ENCODE results near the gene CTSV. TPM values are rescaled to one million over a fixed set of nuclear protein-coding genes. Genes with fewer than 3 reads are reported as not detected.
"Not testable (repeated sequence)": the region's sequence is repeated elsewhere in the genome, so short reads cannot be mapped to it uniquely, and the experiment has no call there.

CTSV gene
- total RNA-seq, 1 donor: 0.43 TPM

GRCh38 chr9:97041898-97042297 is 3.0 kb upstream of the CTSV start:
- TF ChIP-seq, protein P1, sequence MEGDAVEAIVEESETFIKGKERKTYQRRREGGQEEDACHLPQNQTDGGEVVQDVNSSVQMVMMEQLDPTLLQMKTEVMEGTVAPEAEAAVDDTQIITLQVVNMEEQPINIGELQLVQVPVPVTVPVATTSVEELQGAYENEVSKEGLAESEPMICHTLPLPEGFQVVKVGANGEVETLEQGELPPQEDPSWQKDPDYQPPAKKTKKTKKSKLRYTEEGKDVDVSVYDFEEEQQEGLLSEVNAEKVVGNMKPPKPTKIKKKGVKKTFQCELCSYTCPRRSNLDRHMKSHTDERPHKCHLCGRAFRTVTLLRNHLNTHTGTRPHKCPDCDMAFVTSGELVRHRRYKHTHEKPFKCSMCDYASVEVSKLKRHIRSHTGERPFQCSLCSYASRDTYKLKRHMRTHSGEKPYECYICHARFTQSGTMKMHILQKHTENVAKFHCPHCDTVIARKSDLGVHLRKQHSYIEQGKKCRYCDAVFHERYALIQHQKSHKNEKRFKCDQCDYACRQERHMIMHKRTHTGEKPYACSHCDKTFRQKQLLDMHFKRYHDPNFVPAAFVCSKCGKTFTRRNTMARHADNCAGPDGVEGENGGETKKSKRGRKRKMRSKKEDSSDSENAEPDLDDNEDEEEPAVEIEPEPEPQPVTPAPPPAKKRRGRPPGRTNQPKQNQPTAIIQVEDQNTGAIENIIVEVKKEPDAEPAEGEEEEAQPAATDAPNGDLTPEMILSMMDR (IDR thresholded peaks at IDR 0.05; ENCODE audit: insufficient read depth, low read depth, low read length): no peak
- no peak for DNase-seq (ENCODE audit: low read depth)

DNA sequence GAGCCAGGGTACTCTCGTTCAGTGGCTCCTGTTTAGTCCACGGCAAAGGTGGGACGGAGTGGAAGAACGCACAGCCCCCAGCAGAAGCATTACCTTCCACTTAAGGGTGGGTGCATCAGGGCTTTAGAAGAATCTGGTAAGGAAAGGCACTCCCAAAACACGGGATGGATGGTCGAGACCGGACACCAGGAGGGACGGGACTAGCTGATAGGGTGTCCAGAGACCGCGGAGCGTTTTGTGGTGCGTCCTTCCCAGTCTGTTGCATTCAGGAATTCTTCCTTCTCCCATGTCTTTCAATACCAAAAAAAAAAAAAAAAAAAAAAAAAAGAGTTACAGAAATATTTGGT is 545 bp upstream of the CTSV start:
- TF ChIP-seq, protein P1 (IDR thresholded peaks at IDR 0.05; ENCODE audit: insufficient read depth, low read depth, low read length): no peak
- DNase-seq (ENCODE audit: low read depth): peak; percentile 40
- H3K4me3 ChIP-seq (ENCODE audit: low read depth, low read length): peak overlapping the region; percentile 63

More at GRCh38 chr9:97041898-97042297, 3.0 kb upstream of the CTSV start:
- no peak overlapping the region for H3K4me3 ChIP-seq (ENCODE audit: low read depth, low read length)

DNA sequence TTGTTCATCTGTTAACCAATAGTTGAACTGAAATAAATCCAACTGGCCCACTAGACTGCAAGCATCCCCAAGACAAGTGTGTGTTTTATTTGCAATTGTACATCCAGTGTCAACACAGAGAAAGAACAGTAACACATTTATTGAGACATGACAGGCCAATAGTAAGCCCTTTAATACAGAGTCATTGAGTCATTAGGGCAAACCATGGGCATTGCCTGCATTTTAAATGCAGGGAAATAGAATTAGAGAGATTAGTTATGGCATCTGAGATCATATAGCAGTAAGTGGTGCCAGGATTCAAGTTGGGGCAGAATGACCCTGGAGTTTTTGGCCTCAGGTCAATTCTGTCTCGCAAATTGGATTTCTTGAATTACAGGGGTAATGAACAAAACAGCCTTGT is 15.4 kb downstream of the CTSV start:
- not testable (repeated sequence) for H3K4me3 ChIP-seq (ENCODE audit: low read depth, low read length); DNase-seq (ENCODE audit: low read depth)

DNA sequence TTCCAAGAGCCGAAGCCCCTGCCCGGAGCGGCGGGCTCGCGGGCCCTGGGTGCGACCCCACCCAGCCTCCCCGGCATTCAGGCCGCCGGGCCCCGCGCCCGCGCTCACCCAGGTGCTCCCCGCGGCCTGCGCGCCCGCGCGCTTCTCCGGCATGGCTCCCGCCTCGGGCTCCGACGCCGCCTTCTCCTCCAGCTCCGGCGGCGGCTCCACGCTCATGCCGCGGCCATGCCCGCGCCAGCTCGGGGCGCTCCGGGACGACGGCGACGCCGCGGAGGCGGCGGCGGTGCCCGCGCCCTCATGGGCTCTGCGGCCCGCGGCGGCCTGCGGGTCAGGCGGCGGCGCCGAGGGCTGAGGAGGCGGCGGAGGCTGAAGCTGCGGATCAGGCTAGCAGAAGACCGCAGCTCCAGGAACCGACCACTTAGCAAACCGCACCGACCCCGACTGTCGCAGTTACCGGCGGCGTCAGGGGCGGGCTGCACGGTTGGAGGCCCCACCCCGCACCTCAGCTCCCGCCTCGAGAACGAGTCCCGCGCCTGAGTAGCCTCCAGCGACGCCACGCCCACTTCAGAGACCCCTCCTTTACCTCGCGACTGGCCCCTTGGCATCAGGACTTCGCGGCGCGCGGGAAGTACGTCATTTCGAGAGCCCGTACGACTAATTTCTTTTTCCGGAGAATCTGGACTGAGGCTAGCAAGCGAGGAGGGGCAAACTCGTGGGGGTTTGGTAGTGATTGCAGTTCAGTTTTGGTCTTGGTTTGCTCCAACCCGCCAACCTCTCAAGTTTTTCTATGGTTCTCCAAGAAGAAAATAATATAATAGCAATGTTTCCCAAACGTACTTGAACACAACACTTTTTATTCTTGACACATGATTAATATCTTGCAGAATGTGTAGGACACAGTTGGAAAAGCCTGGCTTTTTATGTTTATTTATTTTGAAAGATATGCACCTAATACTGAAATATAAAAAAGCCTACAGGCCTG is 25.5 kb downstream of the CTSV start:
- DNase-seq (ENCODE audit: low read depth): peak; percentile 65
- peak overlapping the region; percentile 64 for H3K4me3 ChIP-seq (ENCODE audit: low read depth, low read length)

GRCh38 chr9:97012617-97013016 is 26.3 kb downstream of the CTSV start:
- peak; percentile 20 for DNase-seq (ENCODE audit: low read depth)
- peak overlapping the region; percentile 64 for H3K4me3 ChIP-seq (ENCODE audit: low read depth, low read length)

DNA sequence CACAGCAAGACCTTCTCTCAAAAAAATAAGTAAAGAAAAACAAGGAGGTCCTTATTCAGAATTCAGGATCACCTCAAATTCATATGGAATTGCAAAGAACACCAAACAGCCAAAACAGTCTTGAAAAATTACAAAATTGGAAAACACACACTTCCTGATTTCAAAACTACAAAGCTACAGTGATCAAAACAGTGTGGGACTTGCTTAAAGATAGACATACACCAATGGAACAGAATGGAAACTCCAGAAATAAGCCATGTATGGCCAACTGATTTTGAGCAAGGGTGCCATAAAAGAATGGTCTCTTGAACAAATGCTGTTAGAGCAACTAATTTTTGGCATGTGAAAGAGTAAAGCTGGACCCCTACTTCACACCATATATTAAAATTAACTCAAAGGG is 36.7 kb downstream of the CTSV start:
- not testable (repeated sequence) for H3K4me3 ChIP-seq (ENCODE audit: low read depth, low read length); DNase-seq (ENCODE audit: low read depth)

DNA sequence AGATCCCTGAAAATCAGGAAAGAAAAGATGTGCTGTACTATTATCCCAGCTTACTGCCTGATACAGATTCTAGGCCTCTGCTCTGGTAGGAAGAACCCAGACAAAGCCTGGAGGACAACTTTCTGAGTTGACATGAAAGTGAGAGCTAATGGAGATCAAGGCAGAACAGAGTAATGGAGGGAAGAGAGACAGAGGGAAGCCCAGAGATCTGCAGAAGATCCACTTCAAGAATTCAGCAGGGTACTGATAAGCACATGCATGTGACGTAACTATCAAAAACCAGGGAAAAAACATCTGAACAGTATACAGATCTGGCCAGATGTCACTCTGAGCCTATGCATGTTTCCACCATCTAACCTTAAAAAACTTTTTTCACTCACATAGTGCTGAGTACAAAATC is 37.6 kb downstream of the CTSV start:
- DNase-seq (ENCODE audit: low read depth); H3K4me3 ChIP-seq (ENCODE audit: low read depth, low read length): not testable (repeated sequence)

GRCh38 chr9:97000139-97000787 is 38.7 kb downstream of the CTSV start:
- not testable (repeated sequence) for H3K4me3 ChIP-seq (ENCODE audit: low read depth, low read length)

GRCh38 chr9:96999733-97000132 is 39.2 kb downstream of the CTSV start:
- not testable (repeated sequence) for H3K4me3 ChIP-seq (ENCODE audit: low read depth, low read length); DNase-seq (ENCODE audit: low read depth)

More at GRCh38 chr9:97000139-97000787, 38.7 kb downstream of the CTSV start:
- DNase-seq (ENCODE audit: low read depth): not testable (repeated sequence)

GRCh38 chr9:96997009-96997701 is 41.8 kb downstream of the CTSV start:
- not testable (repeated sequence) for H3K4me3 ChIP-seq (ENCODE audit: low read depth, low read length); DNase-seq (ENCODE audit: low read depth)

DNA sequence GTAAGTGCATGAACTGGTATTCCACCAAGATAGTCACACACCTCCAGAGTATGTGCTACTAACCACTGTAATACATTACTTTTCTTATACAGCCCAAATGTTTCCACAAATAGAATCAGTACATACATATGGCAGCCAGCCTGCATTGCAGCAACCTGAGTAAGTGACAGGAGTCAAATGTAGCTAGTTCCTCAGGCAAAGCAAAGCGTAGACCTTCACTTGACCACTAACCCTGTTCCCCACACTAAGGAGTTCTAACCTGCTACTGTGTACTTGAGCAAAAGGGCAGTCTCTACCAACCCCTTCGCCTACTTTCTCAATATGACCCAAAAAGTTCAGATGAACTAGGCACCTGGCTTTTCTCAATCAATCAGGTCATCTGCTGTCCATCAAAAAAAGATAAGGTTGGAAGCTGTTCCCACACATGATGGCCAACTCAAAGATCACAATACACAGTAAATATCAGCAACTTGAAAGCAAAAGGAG is 44.4 kb downstream of the CTSV start:
- H3K4me3 ChIP-seq (ENCODE audit: low read depth, low read length): not testable (repeated sequence)

DNA sequence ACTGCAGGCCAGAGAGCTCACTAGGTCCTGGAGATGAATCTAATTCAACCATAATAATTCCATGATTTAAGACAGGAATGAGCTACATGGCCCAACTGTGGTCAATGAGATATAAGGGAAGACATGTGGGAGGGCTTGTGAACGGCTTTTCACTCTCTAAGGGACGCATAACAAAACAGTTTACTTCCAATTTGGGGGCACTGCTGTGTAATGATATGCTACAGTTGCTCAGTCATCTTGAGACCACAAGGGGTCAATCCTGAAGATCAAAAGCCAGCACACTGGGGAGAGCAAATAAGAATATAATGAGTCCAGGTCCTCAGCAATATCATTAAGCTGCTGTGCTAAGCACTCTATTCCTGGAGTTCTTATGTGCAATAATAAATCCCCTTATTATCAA is 46.6 kb downstream of the CTSV start:
- DNase-seq (ENCODE audit: low read depth); H3K4me3 ChIP-seq (ENCODE audit: low read depth, low read length): not testable (repeated sequence)

More for the DNA sequence above, 44.4 kb downstream of the CTSV start:
- DNase-seq (ENCODE audit: low read depth): not testable (repeated sequence)

DNA sequence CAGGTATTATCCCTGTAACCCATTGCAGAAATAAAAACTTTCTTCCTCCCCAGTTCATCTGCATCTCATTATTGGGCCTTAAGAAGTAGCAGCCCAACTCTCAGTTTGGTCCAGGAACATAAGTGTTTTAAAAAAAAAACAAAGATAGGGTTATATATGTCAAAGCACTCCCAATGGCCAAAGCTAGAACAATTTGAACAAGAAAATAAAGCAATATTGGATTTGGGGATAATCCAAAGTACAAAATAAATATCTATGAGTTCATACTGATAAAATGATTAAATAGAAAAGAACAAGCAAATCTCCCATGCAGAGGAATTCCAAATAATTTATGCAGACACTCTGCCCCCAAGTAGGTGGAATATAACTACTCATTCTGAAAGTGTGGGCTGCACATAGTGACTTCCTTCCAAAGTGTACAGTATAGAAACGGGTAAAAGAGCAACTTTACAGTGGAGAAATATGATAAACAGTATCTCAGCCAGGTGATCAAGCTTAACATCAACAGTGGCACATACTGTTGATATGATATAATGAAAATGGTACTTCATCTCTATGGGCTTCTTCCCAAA is 49.1 kb downstream of the CTSV start:
- not testable (repeated sequence) for H3K4me3 ChIP-seq (ENCODE audit: low read depth, low read length); DNase-seq (ENCODE audit: low read depth)

- H3K4me3 ChIP-seq (ENCODE audit: low read depth, low read length); DNase-seq (ENCODE audit: low read depth): not testable (repeated sequence)
Measured at GRCh38 chr9:96984887-96985286, 54.1 kb downstream of the CTSV start.

GRCh38 chr9:96984139-96984538 is 54.8 kb downstream of the CTSV start:
- not testable (repeated sequence) for DNase-seq (ENCODE audit: low read depth)

More at GRCh38 chr9:96984139-96984538, 54.8 kb downstream of the CTSV start:
- H3K4me3 ChIP-seq (ENCODE audit: low read depth, low read length): not testable (repeated sequence)

Data from fibroblast of villous mesenchyme (primary cell).